HEK293 (cell line): ENCODE results near the gene SLF2.

Experiments
- CTCF ChIA-PET: fragments of 350-600 bp; formaldehyde crosslinking; extraction: SDS; loops from one replicate; lab custom pipeline; 2021; ENCODE audit warnings: antibody characterized with exemption; lab: Yijun Ruan, JAX
- POLR2A ChIA-PET: fragments of 300-600 bp; formaldehyde crosslinking; extraction: SDS; loops from one replicate; lab custom pipeline; 2020; ENCODE audit warnings: antibody characterized with exemption, inconsistent platforms; lab: Yijun Ruan, JAX
- H3K27ac ChIP-seq: fragments of 200-500 bp; sonication (Bioruptor generic); 2 replicates; pipeline ENCODE4 v1.5.1; 2014; ENCODE audit warnings: low read depth, low read length, control low read depth, inconsistent platforms; ENCODE audit errors: extremely low read depth
- H3K36me3 ChIP-seq, 2 experiments: fragments of 200-500 bp in 1 of 2; sonication (Bioruptor generic) in 1 of 2; 1 replicate in 1 of 2; 2 replicates in 1 of 2; pipeline ENCODE4 v1.5.1; 2014 to 2017; ENCODE audit warnings: inconsistent platforms in 2 of 2, low read length in 2 of 2; ENCODE audit not compliant: control insufficient read depth in 2 of 2, insufficient read depth in 1 of 2
- H3K4me1 ChIP-seq: fragments of 200-500 bp; sonication (Bioruptor generic); 2 replicates; pipeline ENCODE4 v1.5.1; 2014; ENCODE audit warnings: mild to moderate bottlenecking, low read length, inconsistent platforms; ENCODE audit not compliant: control insufficient read depth, insufficient read depth
- H3K4me3 ChIP-seq: 2 replicates; pipeline ENCODE4 v1.5.1; 2011; ENCODE audit warnings: low read depth, mild to moderate bottlenecking, control low read depth, low read length, moderate library complexity
- H3K9me3 ChIP-seq: fragments of 200-500 bp; sonication (Bioruptor generic); 2 replicates; pipeline ENCODE4 v1.5.1; 2014; ENCODE audit warnings: low read depth, low read length, inconsistent platforms; ENCODE audit not compliant: control insufficient read depth, insufficient read depth
- KLF1 ChIP-seq: fragments of 450-650 bp; formaldehyde crosslinking; IDR thresholded peaks from 2 replicates; pipeline ENCODE4 v1.5.1; 2016; ENCODE audit warnings: missing biosample characterization, missing genetic modification characterization
- KLF17 ChIP-seq: fragments of 450-650 bp; formaldehyde crosslinking; IDR thresholded peaks from 2 replicates; pipeline ENCODE4 v1.5.1; 2016; ENCODE audit warnings: missing biosample characterization, missing genetic modification characterization
- MEIS1 ChIP-seq: sonication (generic); formaldehyde crosslinking; IDR thresholded peaks from 2 replicates; pipeline ENCODE4 v1.8.1; 2022; ENCODE audit warnings: missing genetic modification reagents, mild to moderate bottlenecking, borderline replicate concordance
- OVOL3 ChIP-seq: fragments of 450-650 bp; formaldehyde crosslinking; IDR thresholded peaks from 2 replicates; pipeline ENCODE4 v1.5.1; 2016; ENCODE audit warnings: missing biosample characterization, missing genetic modification characterization
- PRDM1 ChIP-seq: fragments of 450-650 bp; formaldehyde crosslinking; IDR thresholded peaks from 2 replicates; pipeline ENCODE4; 2016; ENCODE audit warnings: missing biosample characterization, missing genetic modification characterization
- SP2 ChIP-seq: fragments of 450-650 bp; formaldehyde crosslinking; IDR thresholded peaks from 2 replicates; pipeline ENCODE4 v1.5.1; 2016; ENCODE audit warnings: missing biosample characterization, missing genetic modification characterization
- TRIM28 ChIP-seq: IDR thresholded peaks from 2 replicates; pipeline ENCODE4 v1.6.1; 2011; ENCODE audit warnings: low read length, control low read depth, borderline replicate concordance
- ZBTB1 ChIP-seq: fragments of 450-650 bp; formaldehyde crosslinking; IDR thresholded peaks from 2 replicates; pipeline ENCODE4 v1.5.1; 2016; ENCODE audit warnings: missing biosample characterization, missing genetic modification characterization
- ZBTB7A ChIP-seq: fragments of 450-650 bp; formaldehyde crosslinking; IDR thresholded peaks from 2 replicates; pipeline ENCODE4 v1.5.1; 2016; ENCODE audit warnings: low read depth, missing biosample characterization, missing genetic modification characterization
- ZBTB8A ChIP-seq: fragments of 450-650 bp; formaldehyde crosslinking; IDR thresholded peaks from 2 replicates; pipeline ENCODE4 v1.5.1; 2016; ENCODE audit warnings: missing biosample characterization, missing genetic modification characterization
- ZNF114 ChIP-seq: fragments of 450-650 bp; formaldehyde crosslinking; IDR thresholded peaks from 2 replicates; pipeline ENCODE4 v1.5.0; 2017; ENCODE audit warnings: missing biosample characterization, missing genetic modification characterization
- ZNF146 ChIP-seq: fragments of 450-650 bp; formaldehyde crosslinking; IDR thresholded peaks from 2 replicates; pipeline ENCODE4 v1.5.1; 2016; ENCODE audit warnings: missing biosample characterization, missing genetic modification characterization
- ZNF174 ChIP-seq: fragments of 450-650 bp; formaldehyde crosslinking; IDR thresholded peaks from 2 replicates; pipeline ENCODE4 v1.5.0; 2017; ENCODE audit warnings: missing biosample characterization, mild to moderate bottlenecking, missing genetic modification characterization
- ZNF211 ChIP-seq: fragments of 450-650 bp; formaldehyde crosslinking; IDR thresholded peaks from 2 replicates; pipeline ENCODE4 v1.5.1; 2016; ENCODE audit warnings: low read depth, missing biosample characterization, missing genetic modification characterization
- ZNF221 ChIP-seq: fragments of 450-650 bp; formaldehyde crosslinking; IDR thresholded peaks from 2 replicates; pipeline ENCODE4 v1.5.1; 2017; ENCODE audit warnings: missing biosample characterization, missing genetic modification characterization, borderline replicate concordance
- ZNF24 ChIP-seq: fragments of 450-650 bp; formaldehyde crosslinking; IDR thresholded peaks from 2 replicates; pipeline ENCODE4 v1.5.1; 2016; ENCODE audit warnings: missing biosample characterization, missing genetic modification characterization
- ZNF248 ChIP-seq: fragments of 450-650 bp; formaldehyde crosslinking; IDR thresholded peaks from 2 replicates; pipeline ENCODE4 v1.5.1; 2017; ENCODE audit warnings: missing biosample characterization, missing genetic modification characterization
- ZNF324 ChIP-seq: fragments of 450-650 bp; formaldehyde crosslinking; IDR thresholded peaks from 2 replicates; pipeline ENCODE4 v1.5.1; 2016; ENCODE audit warnings: missing biosample characterization, missing genetic modification characterization
- ZNF394 ChIP-seq: fragments of 450-650 bp; formaldehyde crosslinking; IDR thresholded peaks from 2 replicates; pipeline ENCODE4 v1.5.1; 2016; ENCODE audit warnings: missing biosample characterization, missing genetic modification characterization, mild to moderate bottlenecking, moderate library complexity, borderline replicate concordance
- ZNF398 ChIP-seq: fragments of 450-650 bp; formaldehyde crosslinking; IDR thresholded peaks from 2 replicates; pipeline ENCODE4 v1.5.1; 2017; ENCODE audit warnings: missing biosample characterization, missing genetic modification characterization
- ZNF449 ChIP-seq: fragments of 450-650 bp; formaldehyde crosslinking; IDR thresholded peaks from 2 replicates; pipeline ENCODE4 v1.5.1; 2017; ENCODE audit warnings: missing biosample characterization, mild to moderate bottlenecking, missing genetic modification characterization, moderate library complexity
- ZNF610 ChIP-seq: fragments of 450-650 bp; formaldehyde crosslinking; IDR thresholded peaks from 2 replicates; pipeline ENCODE4 v1.5.1; 2016; ENCODE audit warnings: missing biosample characterization, missing genetic modification characterization, borderline replicate concordance
- ZNF654 ChIP-seq: fragments of 450-650 bp; formaldehyde crosslinking; IDR thresholded peaks from 2 replicates; pipeline ENCODE4 v1.5.1; 2016; ENCODE audit warnings: low read depth, missing biosample characterization, missing genetic modification characterization
- ZNF664 ChIP-seq: fragments of 450-650 bp; formaldehyde crosslinking; IDR thresholded peaks from 2 replicates; pipeline ENCODE4 v1.5.1; 2016; ENCODE audit warnings: missing biosample characterization, missing genetic modification characterization
- ZNF704 ChIP-seq: fragments of 450-650 bp; formaldehyde crosslinking; IDR thresholded peaks from 2 replicates; pipeline ENCODE4 v1.5.1; 2016; ENCODE audit warnings: missing biosample characterization, missing genetic modification characterization
- ZNF768 ChIP-seq: fragments of 450-650 bp; formaldehyde crosslinking; IDR thresholded peaks from 2 replicates; pipeline ENCODE4 v1.5.1; 2018; ENCODE audit warnings: missing biosample characterization, mild to moderate bottlenecking, missing genetic modification characterization
- ZNF777 ChIP-seq: fragments of 450-650 bp; formaldehyde crosslinking; IDR thresholded peaks from 2 replicates; pipeline ENCODE4 v1.5.1; 2017; ENCODE audit warnings: missing biosample characterization, missing genetic modification characterization, borderline replicate concordance
- TF ChIP-seq, protein P1 (sequence below): fragments of 450-650 bp; formaldehyde crosslinking; IDR thresholded peaks from 2 replicates; pipeline ENCODE4 v1.5.1; 2016; ENCODE audit warnings: missing biosample characterization, missing genetic modification characterization

SLF2 gene

GRCh38 chr10:100976906-100977305 lies 64.1 kb downstream of the SLF2 start (continued):
- TF ChIP-seq KLF17: no peak
- TF ChIP-seq ZNF777: no peak
- TF ChIP-seq, protein P1, sequence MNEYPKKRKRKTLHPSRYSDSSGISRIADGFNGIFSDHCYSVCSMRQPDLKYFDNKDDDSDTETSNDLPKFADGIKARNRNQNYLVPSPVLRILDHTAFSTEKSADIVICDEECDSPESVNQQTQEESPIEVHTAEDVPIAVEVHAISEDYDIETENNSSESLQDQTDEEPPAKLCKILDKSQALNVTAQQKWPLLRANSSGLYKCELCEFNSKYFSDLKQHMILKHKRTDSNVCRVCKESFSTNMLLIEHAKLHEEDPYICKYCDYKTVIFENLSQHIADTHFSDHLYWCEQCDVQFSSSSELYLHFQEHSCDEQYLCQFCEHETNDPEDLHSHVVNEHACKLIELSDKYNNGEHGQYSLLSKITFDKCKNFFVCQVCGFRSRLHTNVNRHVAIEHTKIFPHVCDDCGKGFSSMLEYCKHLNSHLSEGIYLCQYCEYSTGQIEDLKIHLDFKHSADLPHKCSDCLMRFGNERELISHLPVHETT: no peak
- TF ChIP-seq, all 188 proteins: peak for 0

GRCh38 chr10:100977436-100977835 lies 64.7 kb downstream of the SLF2 start:
- H3K4me1 ChIP-seq: no peaks in the 10 kb centered on the region
- POLR2A ChIA-PET: no interaction called here
- TF ChIP-seq ZNF704 (tag by site-specific recombination) (no peak), ZNF324 (tag by site-specific recombination) (no peak), ZNF174 (tag by site-specific recombination) (no peak), ZNF664 (no peak), ZBTB7A (tag by site-specific recombination) (no peak), ZNF768 (tag by site-specific recombination) (no peak), ZNF248 (no peak), ZNF221 (tag by site-specific recombination) (no peak)
- TF ChIP-seq, all 188 proteins: peak for 0
- Histone ChIP-seq H3K36me3 (peaks cover 8 to 47% of the 10 kb centered on the region in 2 experiments), H3K9me3 (no peaks in the 10 kb centered on the region), H3K4me3 (no peak overlapping the region), H3K27ac (no peak overlapping the region)
- CTCF ChIA-PET: interaction anchor here (0.6 kb wide), 1 partner anchor 11 kb away, joined by 3 read pairs; no protein-coding TSS in a partner anchor

DNA sequence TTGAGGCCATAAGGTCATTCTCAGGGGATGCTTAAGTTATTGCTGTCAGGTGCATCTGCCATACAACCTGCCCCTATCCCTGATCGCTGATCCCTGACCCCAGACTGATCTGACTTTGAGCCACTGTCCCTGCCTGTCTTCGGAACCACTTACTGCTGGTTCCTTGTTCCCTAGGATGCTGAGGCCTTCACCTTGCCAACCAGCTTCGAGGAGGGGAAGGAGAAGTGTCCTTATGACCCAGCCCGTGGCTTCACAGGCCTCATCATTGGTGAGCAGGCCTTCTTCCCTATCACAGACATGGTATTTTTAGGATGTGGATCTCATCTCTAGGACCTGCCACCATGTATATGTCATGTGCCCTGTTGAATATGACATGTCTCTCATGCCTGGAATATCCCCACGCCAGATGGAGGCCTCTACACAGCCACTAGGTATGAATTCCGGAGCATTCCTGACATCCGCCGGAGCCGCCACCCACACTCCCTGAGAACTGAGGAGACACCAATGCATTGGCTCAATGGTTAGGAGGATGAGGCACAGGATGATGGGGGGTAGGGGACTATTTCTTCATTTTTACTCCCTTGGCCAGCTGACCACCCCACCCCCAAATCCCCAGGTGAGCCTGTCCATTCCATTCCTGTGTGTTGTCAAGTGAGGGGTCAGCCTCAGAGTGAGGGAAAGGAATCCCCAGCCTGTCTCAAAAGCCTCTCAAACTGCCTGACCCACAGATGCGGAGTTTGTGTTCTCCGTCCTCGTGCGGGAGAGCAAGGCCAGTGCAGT lies 65.5 kb downstream of the SLF2 start:
- H3K36me3 ChIP-seq: peaks cover 8 to 55% of the 10 kb centered on the region in 2 experiments
- TF ChIP-seq ZBTB8A (tag by site-specific recombination) (no peak), ZNF24 (tag by site-specific recombination) (no peak), SP2 (no peak), TRIM28 (no peak), ZNF654 (tag by site-specific recombination) (no peak), ZNF398 (no peak), ZNF114 (tag by site-specific recombination) (no peak), ZNF146 (tag by site-specific recombination) (no peak), KLF1 (tag by site-specific recombination) (no peak), MEIS1 (no peak), OVOL3 (no peak), ZNF211 (tag by site-specific recombination) (no peak), ZNF449 (tag by site-specific recombination) (no peak), ZBTB1 (tag by site-specific recombination) (no peak), ZNF394 (no peak), PRDM1 (tag by site-specific recombination) (no peak), ZNF610 (tag by site-specific recombination) (no peak)

More for the DNA sequence above, 65.5 kb downstream of the SLF2 start:
- Histone ChIP-seq H3K9me3 (no peaks in the 10 kb centered on the region), H3K4me3 (no peak overlapping the region), H3K4me1 (no peaks in the 10 kb centered on the region), H3K27ac (no peak overlapping the region)
- POLR2A ChIA-PET: no interaction called here
- CTCF ChIA-PET: interaction anchor here (0.6 kb wide), 1 partner anchor 34 kb away, joined by 3 read pairs; no protein-coding TSS in a partner anchor
